Fibroblast of gingiva (primary cell): Measurements from ENCODE around the gene CNOT11.
"Not testable (repeated sequence)": the region's sequence is repeated elsewhere in the genome, so short reads cannot be mapped to it uniquely, and the experiment has no call there.

Experiments used
- DNase-seq: peaks from one replicate; pipeline ENCODE4 v3.0.0-alpha.2; 2011; ENCODE audit warnings: low read depth

Gene CNOT11

DNA sequence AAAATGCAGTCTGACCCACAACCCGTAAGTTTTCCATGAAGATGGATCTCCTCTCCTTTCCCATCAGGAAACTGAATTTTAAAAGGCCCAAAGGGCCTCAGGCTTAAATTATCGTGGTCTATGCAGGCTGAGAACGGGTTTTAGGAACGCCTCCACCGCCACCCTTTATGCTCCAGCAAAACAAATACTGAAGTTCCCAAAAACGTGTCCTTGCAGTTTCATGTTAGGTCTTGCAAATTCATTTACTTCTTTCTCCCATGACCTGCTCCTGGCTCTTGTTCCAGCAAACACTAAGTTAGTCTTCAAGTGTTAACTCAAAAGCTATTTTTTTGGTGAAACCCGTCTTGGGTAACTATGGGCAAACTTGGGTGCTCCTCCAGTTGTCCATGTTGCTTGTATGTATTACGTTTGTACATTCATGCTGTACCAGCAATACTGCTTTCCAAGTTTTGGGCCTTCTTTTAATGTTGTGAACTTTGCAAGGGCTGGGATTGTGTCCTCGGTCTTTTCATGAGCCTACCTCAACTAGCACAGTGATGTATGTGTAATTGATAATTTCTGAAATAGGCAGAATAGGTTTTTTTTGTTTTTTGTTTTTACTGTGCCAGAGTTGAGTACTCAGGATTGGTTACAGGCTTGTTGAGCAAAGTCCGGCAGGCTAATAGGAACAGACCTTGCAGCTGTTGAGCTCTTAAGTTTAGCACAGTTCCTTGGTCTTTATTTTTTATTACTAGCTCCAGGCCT is 57.6 kb downstream of the CNOT11 start:
- no peak for DNase-seq

DNA sequence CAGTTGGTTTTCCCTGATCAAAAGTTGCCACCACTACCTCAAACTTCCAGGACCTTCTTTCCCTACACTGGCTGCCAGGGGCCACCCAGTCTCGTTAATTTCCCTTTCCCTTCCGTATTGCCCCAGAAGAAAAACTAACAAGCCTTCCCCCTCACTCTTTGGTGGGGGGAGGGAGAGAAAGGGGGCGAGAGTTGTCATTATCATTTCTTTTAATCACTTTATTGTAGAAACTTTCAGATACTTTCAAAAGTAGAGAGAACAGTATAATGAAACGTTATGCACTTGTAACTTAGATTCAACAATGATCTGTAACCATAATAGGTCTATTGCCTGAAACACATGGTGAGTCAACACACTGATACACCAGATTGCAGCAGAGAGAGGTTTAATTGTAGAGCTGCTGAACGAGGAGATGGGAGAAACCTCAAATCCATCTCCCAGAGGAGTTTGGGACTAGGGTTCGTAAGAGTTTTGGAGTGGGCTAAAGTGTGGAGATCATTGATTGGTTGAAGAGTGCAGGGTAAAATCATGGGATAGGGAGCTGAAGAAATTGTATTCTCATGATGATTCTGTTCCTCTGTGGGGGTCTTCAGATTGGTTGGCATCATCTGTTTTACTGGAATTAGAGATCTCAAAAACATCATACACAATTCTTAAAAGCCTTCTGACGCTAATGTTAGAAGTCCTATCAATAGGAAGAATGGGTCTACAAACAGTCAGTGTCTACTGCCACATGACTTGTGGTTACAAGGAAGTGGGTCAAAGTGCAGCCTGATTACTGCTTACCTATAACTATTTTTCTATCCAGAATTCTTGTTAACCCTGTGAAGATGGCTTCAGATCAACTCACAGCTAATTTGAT is 58.4 kb downstream of the CNOT11 start:
- DNase-seq: no peak

DNA sequence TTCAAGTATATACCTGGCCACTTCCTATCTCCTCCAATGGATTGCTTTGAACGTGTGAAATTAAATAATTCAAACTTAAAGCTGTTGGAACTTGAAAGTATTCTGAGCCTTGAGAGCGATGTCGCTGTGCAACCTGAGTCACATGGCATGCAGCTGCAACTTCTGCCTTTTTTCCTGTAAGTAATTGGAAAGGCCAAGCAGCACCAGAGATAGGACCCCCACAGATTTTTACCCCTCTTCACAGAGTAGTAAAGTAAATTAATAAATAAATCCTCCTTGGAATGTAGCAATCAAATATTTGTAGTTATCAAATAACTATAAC is 59.0 kb downstream of the CNOT11 start:
- no peak for DNase-seq

DNA sequence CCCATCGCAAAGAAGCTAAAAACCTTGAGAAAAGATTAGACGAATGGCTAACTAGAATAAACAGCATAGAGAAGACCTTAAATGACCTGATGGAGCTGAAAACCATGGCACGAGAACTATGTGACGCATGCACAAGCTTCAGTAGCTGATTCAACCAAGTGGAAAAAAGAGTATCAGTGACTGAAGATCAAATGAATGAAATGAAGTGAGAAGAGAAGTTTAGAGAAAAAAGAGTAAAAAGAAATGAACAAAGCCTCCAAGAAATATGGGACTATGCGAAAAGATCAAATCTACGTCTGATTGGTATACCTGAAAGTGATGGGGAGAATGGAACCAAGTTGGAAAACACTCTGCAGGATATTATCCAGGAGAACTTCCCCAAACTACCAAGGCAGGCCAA is 63.9 kb downstream of the CNOT11 start:
- not testable (repeated sequence) for DNase-seq
